ENCODE results near the gene SERPINB13.

GRCh38 chr18:63626431-63626830 is 39.3 kb downstream of the SERPINB13 start:
- TF ChIP-seq POLR2A (IDR thresholded peaks at IDR 0.05) (no peak), CTCF (IDR thresholded peaks at IDR 0.05 in 8 of 11, conservative IDR thresholded peaks at IDR 0.05 in 3 of 11) (no peak)

Measured in spleen (tissue), 7 donors.